ENCODE data around the gene KLHL25. TPM values are rescaled to one million over a fixed set of nuclear protein-coding genes. Genes with fewer than 3 reads are reported as not detected.

Gene KLHL25
- total and polyA plus RNA-seq, 8 donors, result 1.2 to 36.2 (median 5.8) TPM

- TF ChIP-seq POLR2AphosphoS5 (IDR thresholded peaks at IDR 0.05), result no peak
- no peak for TF ChIP-seq CTCF (IDR thresholded peaks at IDR 0.05)
- no peak overlapping the region for H3K4me3 ChIP-seq
- no peak for DNase-seq
- H3K4me1 ChIP-seq, result peaks cover 11 to 59% (median 31%) of the 10 kb centered on the region in 4 donors
- H3K9me3 ChIP-seq, result no peaks in the 10 kb centered on the region
- intact Hi-C loops (cut with DNase I; ENCODE audit: low total_unique reads), result no loop called here
- no peaks in the 10 kb centered on the region for H3K27me3 ChIP-seq
- H3K36me3 ChIP-seq, result peaks cover 67 to 80% (median 78%) of the 10 kb centered on the region in 4 donors
- no peak overlapping the region for H3K27ac ChIP-seq
- 83 to 92% (median 89%) methylated on average over 12 of the region's 12 CpGs for WGBS, 5 donors
Observed at GRCh38 chr15:85746641-85747040, 48.1 kb downstream of the KLHL25 start.

GRCh38 chr15:85745525-85746150, 49.1 kb downstream of the KLHL25 start:
- no peak overlapping the region for H3K27ac ChIP-seq

GRCh38 chr15:85745023-85745422, 49.7 kb downstream of the KLHL25 start:
- TF ChIP-seq CTCF (IDR thresholded peaks at IDR 0.05), result no peak
- TF ChIP-seq POLR2AphosphoS5 (IDR thresholded peaks at IDR 0.05), result no peak
- TF ChIP-seq EP300 (IDR thresholded peaks at IDR 0.05), result no peak
- no peak for TF ChIP-seq POLR2A (IDR thresholded peaks at IDR 0.05)
- H3K36me3 ChIP-seq, result peaks cover 81 to 96% (median 95%) of the 10 kb centered on the region in 4 donors
- no peaks in the 10 kb centered on the region for H3K9me3 ChIP-seq
- intact Hi-C loops (cut with DNase I; ENCODE audit: low total_unique reads), result no loop called here
- H3K27me3 ChIP-seq, result no peaks in the 10 kb centered on the region
- no peak overlapping the region for H3K4me3 ChIP-seq
- H3K27ac ChIP-seq, result no peak overlapping the region
- peaks cover 0 to 44% (median 16%) of the 10 kb centered on the region in 4 donors for H3K4me1 ChIP-seq
- 83 to 88% (median 85%) methylated on average over 12 of the region's 12 CpGs for WGBS, 5 donors
- no peak for DNase-seq

More at GRCh38 chr15:85745525-85746150, 49.1 kb downstream of the KLHL25 start:
- H3K27me3 ChIP-seq, result no peaks in the 10 kb centered on the region
- H3K4me1 ChIP-seq, result peaks cover under 1 to 50% (median 21%) of the 10 kb centered on the region in 4 donors
- WGBS, 5 donors, result 75 to 83% (median 79%) methylated on average over 14 of the region's 14 CpGs
- TF ChIP-seq CTCF (IDR thresholded peaks at IDR 0.05) (no peak), POLR2A (IDR thresholded peaks at IDR 0.05) (no peak), EP300 (IDR thresholded peaks at IDR 0.05) (no peak), POLR2AphosphoS5 (IDR thresholded peaks at IDR 0.05) (no peak)
- no peaks in the 10 kb centered on the region for H3K9me3 ChIP-seq
- DNase-seq, result no peak
- peaks cover 75 to 90% (median 89%) of the 10 kb centered on the region in 4 donors for H3K36me3 ChIP-seq
- H3K4me3 ChIP-seq, result no peak overlapping the region
- intact Hi-C loops (cut with DNase I; ENCODE audit: low total_unique reads), result no loop called here

GRCh38 chr15:85744579-85744978, 50.1 kb downstream of the KLHL25 start:
- H3K27ac ChIP-seq, result no peak overlapping the region
- no peak overlapping the region for H3K4me3 ChIP-seq
- H3K9me3 ChIP-seq, result no peaks in the 10 kb centered on the region
- H3K4me1 ChIP-seq, result peaks cover 0 to 39% (median 14%) of the 10 kb centered on the region in 4 donors
- no peak for TF ChIP-seq POLR2A (IDR thresholded peaks at IDR 0.05)
- TF ChIP-seq CTCF (IDR thresholded peaks at IDR 0.05), result no peak
- TF ChIP-seq POLR2AphosphoS5 (IDR thresholded peaks at IDR 0.05), result no peak
- TF ChIP-seq EP300 (IDR thresholded peaks at IDR 0.05), result no peak
- intact Hi-C loops (cut with DNase I; ENCODE audit: low total_unique reads), result no loop called here
- WGBS, 5 donors, result 89 to 96% (median 92%) methylated on average over 10 of the region's 10 CpGs
- no peak for DNase-seq
- H3K27me3 ChIP-seq, result no peaks in the 10 kb centered on the region
- peaks cover 83 to 100% (median 99%) of the 10 kb centered on the region in 4 donors for H3K36me3 ChIP-seq

Data from stomach (tissue), 9 donors.